ENCODE data around the gene FDX2. TPM values are rescaled to one million over a fixed set of nuclear protein-coding genes. Genes with fewer than 3 reads are reported as not detected.

The FDX2 gene
- total RNA-seq, 3 donors from 2014 or later (not counting 1 experiment from before 2014, with no cell fraction given) = 1.7 to 4.1 (median 4.0) TPM

DNA sequence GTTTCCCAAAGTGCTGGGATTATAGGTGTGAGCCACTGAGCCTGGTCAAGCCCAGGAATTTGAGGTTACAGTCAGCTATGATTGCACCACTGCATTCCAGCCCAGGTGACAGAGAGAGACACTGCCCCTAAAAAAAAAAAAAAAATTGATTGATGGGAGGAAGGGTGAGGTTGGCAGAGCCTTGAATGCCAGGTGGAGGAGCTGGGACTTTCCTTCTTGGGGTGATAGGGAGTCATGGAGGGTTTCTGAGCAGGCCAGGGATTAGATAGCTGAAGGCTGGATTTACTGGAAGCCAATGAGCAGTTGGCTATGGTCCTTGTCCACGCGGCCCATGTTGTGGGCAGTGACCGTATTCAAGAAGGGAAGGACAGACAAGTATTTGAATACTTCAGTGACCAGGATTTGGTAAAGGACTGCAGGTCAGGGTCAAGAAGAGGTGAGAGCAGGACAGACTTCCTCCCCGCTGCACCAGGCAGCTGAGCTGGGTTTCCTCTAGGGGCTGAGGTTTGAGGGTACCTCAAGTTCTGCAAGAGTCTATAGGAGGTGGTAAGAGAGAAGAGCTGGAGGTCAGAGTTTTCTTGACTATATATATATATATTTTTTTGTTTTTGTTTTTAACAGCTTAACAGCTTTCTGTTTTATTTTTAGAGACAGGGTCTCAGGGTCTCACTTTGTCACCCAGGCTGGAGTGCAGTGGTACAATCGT lies 35.9 kb downstream of the FDX2 start:
- peaks cover 18 to 21% of the 10 kb centered on the region in 2 donors for H3K4me1 Mint-ChIP-seq
- WGBS (ENCODE audit: insufficient coverage) = 20% methylated on average over 5 of the region's 5 CpGs

GRCh38 chr19:10278935-10279334 lies 36.9 kb downstream of the FDX2 start:
- peak overlapping the region; percentile 75 to 84 for H3K27ac Mint-ChIP-seq
- no peaks in the 10 kb centered on the region for H3K27me3 ChIP-seq (ENCODE audit: control insufficient read depth, insufficient read depth, low read length)
- WGBS (ENCODE audit: insufficient coverage) = 100% methylated on average over 1 of the region's 1 CpG

More for the DNA sequence above, 35.9 kb downstream of the FDX2 start:
- Mint-ChIP-seq H3K9me3 (no peaks in the 10 kb centered on the region), H3K4me3 (peak overlapping the region; percentile 56), H3K27ac (peak overlapping the region; percentile 75 to 84), H3K36me3 (peaks cover under 1% of the 10 kb centered on the region), H3K27me3 (ENCODE audit: low read depth in 2 of 2) (no peaks in the 10 kb centered on the region)
- intact Hi-C loops (cut with micrococcal nuclease) = no loop called here
- H3K9me3 ChIP-seq (ENCODE audit: control insufficient read depth, insufficient read depth, low read length) = no peaks in the 10 kb centered on the region
- peaks cover 28% of the 10 kb centered on the region for H3K4me1 ChIP-seq (ENCODE audit: control insufficient read depth, insufficient read depth, low read length)
- ATAC-seq = peak; percentile 48 to 62 (median 59)
- peaks cover 37% of the 10 kb centered on the region for H3K36me3 ChIP-seq (ENCODE audit: control insufficient read depth, insufficient read depth, low read length)
- H3K27me3 ChIP-seq (ENCODE audit: control insufficient read depth, insufficient read depth, low read length) = no peaks in the 10 kb centered on the region
- no peak overlapping the region for H3K4me3 ChIP-seq (ENCODE audit: low read length)
- peak overlapping the region; percentile 47 for H3K27ac ChIP-seq (ENCODE audit: low read length)
- no peak for DNase-seq
- TF ChIP-seq, protein P1, sequence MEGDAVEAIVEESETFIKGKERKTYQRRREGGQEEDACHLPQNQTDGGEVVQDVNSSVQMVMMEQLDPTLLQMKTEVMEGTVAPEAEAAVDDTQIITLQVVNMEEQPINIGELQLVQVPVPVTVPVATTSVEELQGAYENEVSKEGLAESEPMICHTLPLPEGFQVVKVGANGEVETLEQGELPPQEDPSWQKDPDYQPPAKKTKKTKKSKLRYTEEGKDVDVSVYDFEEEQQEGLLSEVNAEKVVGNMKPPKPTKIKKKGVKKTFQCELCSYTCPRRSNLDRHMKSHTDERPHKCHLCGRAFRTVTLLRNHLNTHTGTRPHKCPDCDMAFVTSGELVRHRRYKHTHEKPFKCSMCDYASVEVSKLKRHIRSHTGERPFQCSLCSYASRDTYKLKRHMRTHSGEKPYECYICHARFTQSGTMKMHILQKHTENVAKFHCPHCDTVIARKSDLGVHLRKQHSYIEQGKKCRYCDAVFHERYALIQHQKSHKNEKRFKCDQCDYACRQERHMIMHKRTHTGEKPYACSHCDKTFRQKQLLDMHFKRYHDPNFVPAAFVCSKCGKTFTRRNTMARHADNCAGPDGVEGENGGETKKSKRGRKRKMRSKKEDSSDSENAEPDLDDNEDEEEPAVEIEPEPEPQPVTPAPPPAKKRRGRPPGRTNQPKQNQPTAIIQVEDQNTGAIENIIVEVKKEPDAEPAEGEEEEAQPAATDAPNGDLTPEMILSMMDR (IDR thresholded peaks at IDR 0.05) = no peak

DNA sequence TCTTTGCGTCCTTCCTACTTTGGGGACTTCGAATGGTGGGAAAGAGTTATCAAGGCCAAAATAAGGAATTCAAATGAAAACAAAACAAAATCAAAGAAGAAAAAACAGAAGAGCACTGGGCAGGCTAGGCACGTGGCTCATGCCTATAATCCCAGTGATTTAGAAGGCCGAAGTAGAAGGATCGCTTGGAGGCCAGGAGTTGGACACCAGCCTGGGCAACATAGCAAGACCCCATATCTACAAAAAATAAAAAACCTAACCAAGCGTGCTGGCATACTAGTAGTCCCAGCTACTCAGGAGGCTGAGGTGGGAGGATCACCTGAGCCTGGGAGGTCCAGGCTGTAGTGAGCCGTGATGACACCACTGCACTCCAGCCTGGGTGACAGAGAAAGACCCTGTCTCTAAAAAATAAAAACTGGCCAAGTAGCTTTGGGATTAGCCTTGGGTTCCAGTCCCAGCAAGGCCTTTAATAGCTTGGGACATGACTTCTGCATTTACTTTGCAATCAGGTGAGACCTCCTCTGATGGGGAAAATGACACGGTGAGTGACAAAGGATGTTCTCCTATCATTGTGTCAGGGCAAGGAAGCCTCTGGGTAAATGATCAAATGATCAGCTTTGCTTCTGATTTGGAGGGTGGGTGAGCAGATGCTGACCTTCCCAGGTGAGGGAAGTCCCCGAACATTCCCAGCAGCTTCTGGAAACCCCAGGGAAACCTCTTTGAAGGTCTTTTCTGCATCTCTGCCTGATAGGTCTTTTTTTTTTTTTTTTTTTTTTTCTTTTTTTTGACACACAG lies 37.8 kb downstream of the FDX2 start:
- H3K9me3 Mint-ChIP-seq = no peaks in the 10 kb centered on the region
- Histone ChIP-seq H3K27me3 (ENCODE audit: control insufficient read depth, insufficient read depth, low read length) (no peaks in the 10 kb centered on the region), H3K9me3 (ENCODE audit: control insufficient read depth, insufficient read depth, low read length) (no peaks in the 10 kb centered on the region), H3K27ac (ENCODE audit: low read length) (no peak overlapping the region), H3K36me3 (ENCODE audit: control insufficient read depth, insufficient read depth, low read length) (peaks cover 23% of the 10 kb centered on the region), H3K4me1 (ENCODE audit: control insufficient read depth, insufficient read depth, low read length) (peaks cover 29% of the 10 kb centered on the region), H3K4me3 (ENCODE audit: low read length) (no peak overlapping the region)
- intact Hi-C loops (cut with micrococcal nuclease) = no loop called here
- H3K4me1 Mint-ChIP-seq = peaks cover 24 to 27% of the 10 kb centered on the region in 2 donors
- TF ChIP-seq, protein P1 (IDR thresholded peaks at IDR 0.05) = no peak
- no peaks in the 10 kb centered on the region for H3K27me3 Mint-ChIP-seq (ENCODE audit: low read depth in 2 of 2)
- peak overlapping the region in 1 of 2 donors; percentile 41 for H3K27ac Mint-ChIP-seq
- ATAC-seq (no peak), DNase-seq (no peak)
- H3K36me3 Mint-ChIP-seq = no peaks in the 10 kb centered on the region
- H3K4me3 Mint-ChIP-seq = no peak overlapping the region
- WGBS (ENCODE audit: insufficient coverage) = 93% methylated on average over 9 of the region's 9 CpGs

More at GRCh38 chr19:10278935-10279334, 36.9 kb downstream of the FDX2 start:
- H3K4me3 ChIP-seq (ENCODE audit: low read length) = no peak overlapping the region
- TF ChIP-seq, protein P1 (IDR thresholded peaks at IDR 0.05) = no peak
- H3K27ac ChIP-seq (ENCODE audit: low read length) = no peak overlapping the region
- no peak for DNase-seq
- H3K4me1 Mint-ChIP-seq = peaks cover 24 to 25% of the 10 kb centered on the region in 2 donors
- no peaks in the 10 kb centered on the region for H3K27me3 Mint-ChIP-seq (ENCODE audit: low read depth in 2 of 2)
- no peaks in the 10 kb centered on the region for H3K9me3 ChIP-seq (ENCODE audit: control insufficient read depth, insufficient read depth, low read length)
- ATAC-seq = no peak
- H3K4me1 ChIP-seq (ENCODE audit: control insufficient read depth, insufficient read depth, low read length) = peaks cover 28% of the 10 kb centered on the region
- no peaks in the 10 kb centered on the region for H3K36me3 Mint-ChIP-seq
- no peaks in the 10 kb centered on the region for H3K9me3 Mint-ChIP-seq
- peak overlapping the region; percentile 25 for H3K4me3 Mint-ChIP-seq
- intact Hi-C loops (cut with micrococcal nuclease) = no loop called here
- peaks cover 30% of the 10 kb centered on the region for H3K36me3 ChIP-seq (ENCODE audit: control insufficient read depth, insufficient read depth, low read length)

All from natural killer cell (primary cell).